H9 (cell line): ENCODE measurements around the gene SULT2B1. TPM values are rescaled to one million over a fixed set of nuclear protein-coding genes. Genes with fewer than 3 reads are reported as not detected.

Source experiments
- DNase-seq: peaks from one replicate; pipeline ENCODE4 v3.0.0-alpha.2; 2017
- H2AFZ ChIP-seq: one replicate; pipeline ENCODE4 v1.6.1; 2013; ENCODE audit warnings: mild to moderate bottlenecking, low read length, control low read depth, moderate library complexity
- H2AK5ac ChIP-seq: 2 replicates; pipeline ENCODE4 v1.6.1; 2013; ENCODE audit warnings: low read length, control low read depth, mixed read lengths; ENCODE audit not compliant: insufficient read length
- H2BK120ac ChIP-seq: one replicate; pipeline ENCODE4 v1.6.1; 2013; ENCODE audit warnings: low read depth, mild to moderate bottlenecking, low read length, control low read depth, inconsistent platforms; ENCODE audit not compliant: poor library complexity, severe bottlenecking
- H2BK12ac ChIP-seq: 2 replicates; pipeline ENCODE4 v1.6.1; 2013; ENCODE audit warnings: low read length, control low read depth, mixed read lengths, low read depth; ENCODE audit not compliant: insufficient read length
- H2BK15ac ChIP-seq: 2 replicates; pipeline ENCODE4 v1.6.1; 2013; ENCODE audit warnings: low read depth, low read length, control low read depth
- H2BK20ac ChIP-seq: one replicate; pipeline ENCODE4 v1.6.1; 2013; ENCODE audit warnings: low read depth, mild to moderate bottlenecking, low read length, control low read depth, inconsistent platforms; ENCODE audit not compliant: poor library complexity, severe bottlenecking
- H2BK5ac ChIP-seq: 2 replicates; pipeline ENCODE4 v1.6.1; 2013; ENCODE audit warnings: low read length, control low read depth, mixed read lengths; ENCODE audit not compliant: insufficient read length
- H3K14ac ChIP-seq: 2 replicates; pipeline ENCODE4 v1.6.1; 2013; ENCODE audit warnings: low read length, control low read depth; ENCODE audit not compliant: insufficient read depth
- H3K18ac ChIP-seq: 2 replicates; pipeline ENCODE4 v1.6.1; 2013; ENCODE audit warnings: low read depth, mild to moderate bottlenecking, mixed read lengths, low read length, control low read depth; ENCODE audit not compliant: insufficient read length
- H3K23ac ChIP-seq: 2 replicates; pipeline ENCODE4 v1.6.1; 2013; ENCODE audit warnings: low read length, control low read depth, mixed read lengths, low read depth; ENCODE audit not compliant: insufficient read length
- H3K23me2 ChIP-seq: 2 replicates; pipeline ENCODE4 v1.6.1; 2013; ENCODE audit warnings: low read depth, mild to moderate bottlenecking, mixed read lengths, low read length, control low read depth; ENCODE audit not compliant: insufficient read length, poor library complexity, severe bottlenecking
- H3K27ac ChIP-seq: 2 replicates; pipeline ENCODE4 v1.5.1; 2013; ENCODE audit warnings: low read length, control low read depth, mixed read lengths, low read depth; ENCODE audit not compliant: insufficient read length
- H3K27me3 ChIP-seq: 2 replicates; pipeline ENCODE4 v1.6.1; 2013; ENCODE audit warnings: low read length, control low read depth, inconsistent platforms; ENCODE audit not compliant: insufficient read depth
- H3K4ac ChIP-seq: 2 replicates; pipeline ENCODE4 v1.6.1; 2013; ENCODE audit warnings: low read depth, mild to moderate bottlenecking, control low read depth, inconsistent platforms, low read length, moderate library complexity
- H3K4me1 ChIP-seq: 2 replicates; pipeline ENCODE4 v1.6.1; 2013; ENCODE audit warnings: low read length, control low read depth, inconsistent platforms; ENCODE audit not compliant: insufficient read depth
- H3K4me2 ChIP-seq: 2 replicates; pipeline ENCODE4 v1.6.1; 2013; ENCODE audit warnings: low read length, control low read depth, mixed read lengths; ENCODE audit not compliant: insufficient read length, insufficient read depth
- H3K56ac ChIP-seq: 2 replicates; pipeline ENCODE4 v1.6.1; 2013; ENCODE audit warnings: low read depth, mild to moderate bottlenecking, mixed read lengths, low read length, control low read depth; ENCODE audit not compliant: insufficient read length
- H3K79me1 ChIP-seq: 2 replicates; pipeline ENCODE4 v1.6.1; 2013; ENCODE audit warnings: low read depth, mild to moderate bottlenecking, moderate library complexity, low read length, control low read depth, inconsistent platforms; ENCODE audit not compliant: insufficient read depth, poor library complexity, severe bottlenecking
- H3K79me2 ChIP-seq: 2 replicates; pipeline ENCODE4 v1.6.1; 2013; ENCODE audit warnings: low read length, control low read depth, inconsistent platforms; ENCODE audit not compliant: insufficient read depth
- H3K9ac ChIP-seq: 2 replicates; pipeline ENCODE4 v1.6.1; 2013; ENCODE audit warnings: low read length, control low read depth, mixed read lengths; ENCODE audit not compliant: insufficient read length; ENCODE audit errors: extremely low read depth
- H3K9me3 ChIP-seq: one replicate; pipeline ENCODE4 v1.6.1; 2013; ENCODE audit warnings: low read depth, low read length, inconsistent platforms; ENCODE audit not compliant: control insufficient read depth
- H3T11ph ChIP-seq: one replicate; pipeline ENCODE4 v1.6.1; 2013; ENCODE audit warnings: mild to moderate bottlenecking, low read length, control low read depth, inconsistent platforms
- H4K20me1 ChIP-seq: one replicate; pipeline ENCODE4 v1.6.1; 2013; ENCODE audit not compliant: control insufficient read depth, insufficient read length, insufficient read depth
- H4K5ac ChIP-seq: 2 replicates; pipeline ENCODE4 v1.6.1; 2013; ENCODE audit warnings: low read depth, mild to moderate bottlenecking, mixed read lengths, low read length, control low read depth; ENCODE audit not compliant: insufficient read length
- H4K8ac ChIP-seq: replicated peaks from 2 replicates; pipeline ENCODE4 v1.6.1; 2013; ENCODE audit warnings: low read length, control low read depth, mixed read lengths, low read depth; ENCODE audit not compliant: insufficient read length
- H4K91ac ChIP-seq: 2 replicates; pipeline ENCODE4 v1.6.1; 2013; ENCODE audit warnings: low read depth, mild to moderate bottlenecking, moderate library complexity, mixed read lengths, low read length, control low read depth; ENCODE audit not compliant: insufficient read length
- H3K27ac Mint-ChIP-seq, 3 experiments: 2 replicates in 2 of 3; 3 replicates in 1 of 3; pipeline ENCODE4 v1.8.0; 2020 to 2021; ENCODE audit warnings: mixed read lengths in 3 of 3, mild to moderate bottlenecking in 1 of 3, moderate library complexity in 1 of 3
- H3K27me3 Mint-ChIP-seq: 2 replicates; pipeline ENCODE4 v1.8.0; 2021; ENCODE audit warnings: low read depth, mild to moderate bottlenecking, moderate library complexity, mixed read lengths
- H3K36me3 Mint-ChIP-seq, 3 experiments: 2 replicates in 2 of 3; 3 replicates in 1 of 3; pipeline ENCODE4 v1.8.0; 2020 to 2021; ENCODE audit warnings: low read depth in 3 of 3, mixed read lengths in 3 of 3; ENCODE audit not compliant: insufficient read depth in 1 of 3
- H3K4me1 Mint-ChIP-seq, 2 experiments: 2 replicates each; pipeline ENCODE4 v1.8.0; 2020; ENCODE audit warnings: mixed read lengths in 2 of 2
- H3K4me3 Mint-ChIP-seq, 2 experiments: 2 replicates in 1 of 2; 3 replicates in 1 of 2; pipeline ENCODE4 v1.8.0; 2020 to 2021; ENCODE audit warnings: mild to moderate bottlenecking in 2 of 2, mixed read lengths in 2 of 2, moderate library complexity in 1 of 2
- H3K9me3 Mint-ChIP-seq, 2 experiments: 2 replicates in 1 of 2; 3 replicates in 1 of 2; pipeline ENCODE4 v1.8.0; 2020; ENCODE audit warnings: mild to moderate bottlenecking in 2 of 2, mixed read lengths in 2 of 2, moderate library complexity in 1 of 2
- CTCF ChIP-seq: fragments of 200-600 bp; sonication (generic); conservative IDR thresholded peaks from 3 replicates; pipeline ENCODE4 v1.8.0; 2021; ENCODE audit warnings: antibody characterized with exemption, mild to moderate bottlenecking
- WGBS: extraction: QIAGEN DNeasy Blood & Tissue Kit; methylation state at CpG from one replicate; pipeline ENCODE4 v1.1.7; 2013; ENCODE audit warnings: missing lambda C conversion rate, low lambda C conversion rate, mixed read lengths; ENCODE audit not compliant: insufficient read length; ENCODE audit errors: extremely low coverage; 5-methylcytosine and 5-hydroxymethylcytosine counted together
- total RNA-seq: library from RNA; stranded (reverse); gene quantifications from 2 replicates; pipeline ENCODE4 v1.2.1, GENCODE V29; 2021

The SULT2B1 gene
- total RNA-seq, 1 experiment from 2014 or later: 1.7 TPM

GRCh38 chr19:48627865-48628314 is 75.9 kb downstream of the SULT2B1 start:
- no peak overlapping the region for H3K4me3 Mint-ChIP-seq
- Histone ChIP-seq H3K79me1 (no peaks in the 10 kb centered on the region), H3K56ac (no peak overlapping the region), H2BK120ac (no peak overlapping the region), H4K20me1 (no peaks in the 10 kb centered on the region), H3K18ac (no peak overlapping the region), H3T11ph (no peak overlapping the region), H2AK5ac (no peak overlapping the region), H3K4me1 (peaks cover 5% of the 10 kb centered on the region; the same call in 1 of the 2 replicates), H2BK5ac (no peak overlapping the region), H3K27me3 (no peaks in the 10 kb centered on the region), H3K27ac (no peak overlapping the region), H2AFZ (no peak overlapping the region), H3K23me2 (peaks cover 19% of the 10 kb centered on the region), H4K8ac (no peak overlapping the region), H3K9ac (no peak overlapping the region), H3K14ac (no peak overlapping the region), H4K5ac (no peak overlapping the region), H3K9me3 (no peaks in the 10 kb centered on the region), H3K79me2 (peaks cover 4% of the 10 kb centered on the region; the same call in 1 of the 2 replicates), H3K4me2 (no peak overlapping the region), H3K23ac (no peak overlapping the region), H2BK15ac (no peak overlapping the region), H2BK20ac (no peak overlapping the region), H4K91ac (no peak overlapping the region), H3K4ac (no peak overlapping the region), H2BK12ac (no peak overlapping the region)
- H3K4me1 Mint-ChIP-seq: peaks cover 34 to 45% of the 10 kb centered on the region in 2 experiments
- WGBS: no CpG with 5 or more reads among the region's 17 CpGs
- H3K36me3 Mint-ChIP-seq: peaks cover 5 to 26% (median 19%) of the 10 kb centered on the region in 3 experiments
- DNase-seq: peak; percentile 28
- no peaks in the 10 kb centered on the region; a peak in 1 of 5 replicates for H3K9me3 Mint-ChIP-seq
- no peaks in the 10 kb centered on the region for H3K27me3 Mint-ChIP-seq
- no peak for TF ChIP-seq CTCF
- no peak overlapping the region; a peak in 1 of 7 replicates for H3K27ac Mint-ChIP-seq
